Neural cell (in vitro differentiated cells): ENCODE data around the gene DNAAF9. TPM values are rescaled to one million over a fixed set of nuclear protein-coding genes. Genes with fewer than 3 reads are reported as not detected.

Source experiments
- H2AFZ ChIP-seq: fragments of 200-600, 300-800 bp; sonication (generic), shearing (Covaris generic); 2 replicates; pipeline ENCODE4 v1.6.0; 2014; ENCODE audit warnings: low read depth, mild to moderate bottlenecking, antibody characterized with exemption, low read length, moderate library complexity
- H3F3A ChIP-seq: fragments of 200-600 bp; shearing (Covaris generic); 2 replicates; pipeline ENCODE4 v1.6.1; 2016; ENCODE audit warnings: mild to moderate bottlenecking, moderate library complexity, mixed read lengths, antibody characterized with exemption, low read length; ENCODE audit not compliant: insufficient read depth, poor library complexity, severe bottlenecking
- H3K27ac ChIP-seq: fragments of 200-600, 300-800 bp; sonication (generic), shearing (Covaris generic); 2 replicates; pipeline ENCODE4 v1.5.1; 2014; ENCODE audit warnings: mild to moderate bottlenecking, low read length, moderate library complexity
- H3K27me3 ChIP-seq: fragments of 300-800, 200-600 bp; sonication (generic), shearing (Covaris generic); 2 replicates; pipeline ENCODE4 v1.6.0; 2014; ENCODE audit warnings: mild to moderate bottlenecking, low read depth, low read length, moderate library complexity; ENCODE audit not compliant: insufficient read depth
- H3K36me3 ChIP-seq: fragments of 300-800, 200-600 bp; sonication (generic), shearing (Covaris generic); 2 replicates; pipeline ENCODE4 v1.5.1; 2014; ENCODE audit warnings: mild to moderate bottlenecking, antibody characterized with exemption, low read length, moderate library complexity; ENCODE audit not compliant: insufficient read depth
- H3K4me2 ChIP-seq: fragments of 300-800, 200-600 bp; sonication (generic), shearing (Covaris generic); 2 replicates; pipeline ENCODE4 v1.6.0; 2014; ENCODE audit warnings: mild to moderate bottlenecking, low read length
- H3K4me3 ChIP-seq: fragments of 300-800, 200-600 bp; sonication (generic), shearing (Covaris generic); 2 replicates; pipeline ENCODE4 v1.5.1; 2014; ENCODE audit warnings: mild to moderate bottlenecking, low read length, moderate library complexity
- H3K79me2 ChIP-seq: fragments of 200-600 bp; shearing (Covaris generic); replicated peaks from 2 replicates; pipeline ENCODE4 v1.6.0; 2014; ENCODE audit warnings: mild to moderate bottlenecking, low read length, moderate library complexity; ENCODE audit not compliant: insufficient read depth
- H3K9ac ChIP-seq: fragments of 300-800, 200-600 bp; sonication (generic), shearing (Covaris generic); 2 replicates; pipeline ENCODE4 v1.6.1; 2016; ENCODE audit warnings: mild to moderate bottlenecking, low read length, mixed read lengths
- H3K9me2 ChIP-seq: fragments of 200-600 bp; shearing (Covaris generic); 2 replicates; pipeline ENCODE4 v1.6.1; 2016; ENCODE audit warnings: mild to moderate bottlenecking, low read length, mixed read lengths; ENCODE audit not compliant: insufficient read depth
- H3K9me3 ChIP-seq: fragments of 200-600, 300-800 bp; sonication (generic), shearing (Covaris generic); 2 replicates; pipeline ENCODE4 v1.6.1; 2016; ENCODE audit warnings: mild to moderate bottlenecking, mixed run types, low read length, moderate library complexity, mixed read lengths
- H4K20me1 ChIP-seq: fragments of 200-600 bp; shearing (Covaris generic); 2 replicates; pipeline ENCODE4 v1.6.1; 2016; ENCODE audit warnings: mild to moderate bottlenecking, mixed run types; ENCODE audit not compliant: insufficient read depth
- CTCF ChIP-seq: fragments of 450-650 bp; IDR thresholded peaks from 2 replicates; pipeline ENCODE4 v1.5.1; 2014; ENCODE audit warnings: antibody characterized with exemption, mild to moderate bottlenecking, moderate library complexity; ENCODE audit not compliant: poor library complexity, severe bottlenecking
- EP300 ChIP-seq: fragments of 450-650 bp; conservative IDR thresholded peaks from 2 replicates; pipeline ENCODE4 v1.6.1; 2014; ENCODE audit warnings: antibody characterized with exemption, mild to moderate bottlenecking, moderate library complexity; ENCODE audit not compliant: poor library complexity, severe bottlenecking
- EZH2 ChIP-seq: fragments of 200-600, 300-800 bp; shearing (Covaris generic), sonication (generic); IDR thresholded peaks from 2 replicates; pipeline ENCODE4 v1.6.1; 2014; ENCODE audit warnings: antibody characterized with exemption, low read length, borderline replicate concordance, mild to moderate bottlenecking; ENCODE audit not compliant: insufficient read depth, poor library complexity, severe bottlenecking
- MXI1 ChIP-seq: fragments of 450-650 bp; conservative IDR thresholded peaks from 2 replicates; pipeline ENCODE4 v1.6.1; 2014; ENCODE audit warnings: antibody characterized with exemption, mild to moderate bottlenecking; ENCODE audit not compliant: poor library complexity, severe bottlenecking
- POLR2AphosphoS5 ChIP-seq: IDR thresholded peaks from 2 replicates; pipeline ENCODE4 v1.6.1; 2012
- RAD21 ChIP-seq: fragments of 450-650 bp; conservative IDR thresholded peaks from 2 replicates; pipeline ENCODE4 v1.6.1; 2014; ENCODE audit warnings: antibody characterized with exemption, mild to moderate bottlenecking, moderate library complexity
- REST ChIP-seq: IDR thresholded peaks from 2 replicates; pipeline ENCODE4 v1.6.1; 2012; ENCODE audit warnings: borderline replicate concordance
- SMC3 ChIP-seq: fragments of 450-650 bp; conservative IDR thresholded peaks from 2 replicates; pipeline ENCODE4 v1.6.1; 2014; ENCODE audit warnings: antibody characterized with exemption, mild to moderate bottlenecking, moderate library complexity; ENCODE audit not compliant: poor library complexity
- TAF1 ChIP-seq: IDR thresholded peaks from 2 replicates; pipeline ENCODE4 v1.6.1; 2012; ENCODE audit warnings: low read depth
- polyA plus RNA-seq: library from polyadenylated mRNA; depleted of rRNA; stranded (reverse); fragments of >200 nt; gene quantifications from 2 replicates; pipeline ENCODE4 v1.2.3, GENCODE V29; 2014

DNAAF9 gene
- polyA plus RNA-seq, 1 donor from 2014 or later: 58.0 TPM

- H3K27ac ChIP-seq: peak overlapping the region; percentile 99
- no peaks in the 10 kb centered on the region for H3F3A ChIP-seq
- peak overlapping the region; percentile 73 for H3K4me3 ChIP-seq
- H3K36me3 ChIP-seq: no peaks in the 10 kb centered on the region
- H3K4me2 ChIP-seq: peak overlapping the region; percentile 96
- no peak for TF ChIP-seq EP300
- TF ChIP-seq REST: peak; percentile 80
- TF ChIP-seq CTCF: no peak
- peak; percentile 47 for TF ChIP-seq SMC3
- peak; percentile 67 for TF ChIP-seq POLR2AphosphoS5
- peak; percentile 87 for TF ChIP-seq TAF1
- no peak for TF ChIP-seq RAD21
- no peak for TF ChIP-seq EZH2
- peak overlapping the region; percentile 25 for H2AFZ ChIP-seq
- no peaks in the 10 kb centered on the region for H3K9me3 ChIP-seq
- H4K20me1 ChIP-seq: no peaks in the 10 kb centered on the region
- H3K79me2 ChIP-seq: peaks cover 57% of the 10 kb centered on the region
- H3K27me3 ChIP-seq: no peaks in the 10 kb centered on the region
- H3K9ac ChIP-seq: peak overlapping the region; percentile 97
- no peaks in the 10 kb centered on the region for H3K9me2 ChIP-seq
Observed at GRCh38 chr20:3406481-3407039, 909 bp downstream of the DNAAF9 start.

GRCh38 chr20:3405696-3406358 is 1.6 kb downstream of the DNAAF9 start:
- Histone ChIP-seq H3K9ac (peak overlapping the region; percentile 97), H3K27me3 (no peaks in the 10 kb centered on the region), H3K79me2 (peaks cover 64% of the 10 kb centered on the region), H3F3A (no peaks in the 10 kb centered on the region), H2AFZ (no peak overlapping the region), H3K9me2 (no peaks in the 10 kb centered on the region), H3K9me3 (no peaks in the 10 kb centered on the region), H4K20me1 (no peaks in the 10 kb centered on the region), H3K36me3 (no peaks in the 10 kb centered on the region), H3K4me2 (peak overlapping the region; percentile 96), H3K27ac (peak overlapping the region; percentile 99), H3K4me3 (peak overlapping the region; percentile 73)
- TF ChIP-seq MXI1: no peak
- no peak for TF ChIP-seq EZH2
- TF ChIP-seq RAD21: no peak
- TF ChIP-seq REST: no peak
- TF ChIP-seq SMC3: no peak
- no peak for TF ChIP-seq CTCF
- no peak for TF ChIP-seq EP300
- TF ChIP-seq TAF1: no peak
